Right atrium auricular region (tissue), 2 donors: Measurements from ENCODE around the gene PPP2R5D. TPM values are rescaled to one million over a fixed set of nuclear protein-coding genes. Genes with fewer than 3 reads are reported as not detected.

Experiments
- DNase-seq: peaks from one replicate; pipeline ENCODE4 v3.0.0-alpha.2; 2019; ENCODE audit warnings: low spot score
- H3K27ac ChIP-seq, 2 donors: fragments of 200-600 bp; sonication (generic); 1 replicate in 1 of 2; 2 replicates in 1 of 2; pipeline ENCODE4 v1.5.1; 2016 to 2019
- H3K27me3 ChIP-seq, 2 donors: fragments of 200-600 bp; sonication (generic); one replicate each; pipeline versions ENCODE4 v1.5.1 to v1.6.0; 2017 to 2019
- H3K36me3 ChIP-seq: fragments of 200-600 bp; sonication (generic); one replicate; pipeline ENCODE4 v1.5.1; 2016
- H3K4me1 ChIP-seq, 2 donors: fragments of 200-600 bp; sonication (generic); one replicate each; pipeline versions ENCODE4 v1.5.1 to v1.6.0; 2017 to 2019
- H3K4me3 ChIP-seq, 2 donors: fragments of 200-600 bp; sonication (generic); 1 replicate in 1 of 2; 2 replicates in 1 of 2; pipeline ENCODE4 v1.5.1; 2017 to 2019; ENCODE audit warnings: mild to moderate bottlenecking in 1 of 2, moderate library complexity in 1 of 2
- H3K9me3 ChIP-seq, 2 donors: fragments of 200-600 bp; sonication (generic); one replicate each; pipeline ENCODE4 v1.5.1; 2019
- total RNA-seq, 2 donors: library from RNA; depleted of rRNA; stranded (reverse); fragments of >200 nt; gene quantifications; one replicate each; pipeline ENCODE4 v1.1.0, GENCODE V29; 2016
- TF ChIP-seq, protein P1 (sequence below), 2 donors: fragments of 200-600 bp; sonication (generic); IDR thresholded peaks; one replicate each; pipeline ENCODE4 v1.5.1; 2019; ENCODE audit warnings: antibody characterized with exemption in 2 of 2

The PPP2R5D gene
- total RNA-seq, 2 donors from 2014 or later: 32.8 to 41.1 TPM

DNA sequence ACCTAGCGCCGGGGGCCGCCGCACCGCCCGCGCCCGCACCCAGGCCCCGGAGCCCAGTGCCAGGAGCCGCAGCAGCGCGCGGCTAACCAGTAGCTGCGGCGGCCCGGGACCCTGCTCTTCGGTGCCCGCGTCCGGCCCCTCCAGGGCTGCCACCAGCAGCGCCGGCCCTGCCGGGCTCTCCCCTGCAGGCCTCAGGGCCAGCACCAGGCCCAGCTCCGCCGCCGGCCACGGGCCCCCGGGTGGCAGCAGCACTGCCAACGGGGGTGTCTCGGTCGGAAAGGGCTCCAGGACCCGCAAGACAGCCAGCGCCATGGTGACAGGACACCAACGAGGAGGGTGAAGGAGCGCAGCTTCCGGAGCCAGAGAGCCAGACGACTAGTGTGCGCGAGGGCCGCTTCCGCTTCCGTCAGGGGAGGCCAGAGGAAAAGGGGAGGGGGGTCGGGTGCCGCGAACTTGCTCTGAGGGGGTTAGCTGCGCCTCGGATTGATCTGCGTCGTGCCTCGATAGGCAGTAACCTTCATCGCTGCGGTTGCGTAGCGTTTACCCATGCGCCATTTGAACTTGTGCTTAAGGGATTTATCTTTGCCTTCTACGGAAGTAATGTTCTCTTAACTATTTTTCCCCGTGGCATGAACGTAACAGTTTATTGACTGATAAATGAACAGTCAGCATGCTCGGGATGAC is 5.4 kb upstream of the PPP2R5D start, which contains the start of gene PEX6:
TSS of gene PEX6 (minus strand) at position 343 of the 684 bp plus-strand sequence. CDS start at position 312, 31 bp downstream.
- Histone ChIP-seq H3K4me3 (peak within 1 kb of the TSS; percentile 71 to 95), H3K27ac (peak within 1 kb of the TSS; percentile 84), H3K4me1 (peaks cover 0 to 25% of the 10 kb centered on the region in 2 donors), H3K36me3 (no peaks in the 10 kb centered on the region), H3K27me3 (no peaks in the 10 kb centered on the region), H3K9me3 (no peaks in the 10 kb centered on the region)
- peak; percentile 88 for DNase-seq
- TF ChIP-seq, protein P1, sequence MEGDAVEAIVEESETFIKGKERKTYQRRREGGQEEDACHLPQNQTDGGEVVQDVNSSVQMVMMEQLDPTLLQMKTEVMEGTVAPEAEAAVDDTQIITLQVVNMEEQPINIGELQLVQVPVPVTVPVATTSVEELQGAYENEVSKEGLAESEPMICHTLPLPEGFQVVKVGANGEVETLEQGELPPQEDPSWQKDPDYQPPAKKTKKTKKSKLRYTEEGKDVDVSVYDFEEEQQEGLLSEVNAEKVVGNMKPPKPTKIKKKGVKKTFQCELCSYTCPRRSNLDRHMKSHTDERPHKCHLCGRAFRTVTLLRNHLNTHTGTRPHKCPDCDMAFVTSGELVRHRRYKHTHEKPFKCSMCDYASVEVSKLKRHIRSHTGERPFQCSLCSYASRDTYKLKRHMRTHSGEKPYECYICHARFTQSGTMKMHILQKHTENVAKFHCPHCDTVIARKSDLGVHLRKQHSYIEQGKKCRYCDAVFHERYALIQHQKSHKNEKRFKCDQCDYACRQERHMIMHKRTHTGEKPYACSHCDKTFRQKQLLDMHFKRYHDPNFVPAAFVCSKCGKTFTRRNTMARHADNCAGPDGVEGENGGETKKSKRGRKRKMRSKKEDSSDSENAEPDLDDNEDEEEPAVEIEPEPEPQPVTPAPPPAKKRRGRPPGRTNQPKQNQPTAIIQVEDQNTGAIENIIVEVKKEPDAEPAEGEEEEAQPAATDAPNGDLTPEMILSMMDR (IDR thresholded peaks at IDR 0.05): peak in 1 of 2 donors; percentile 15

DNA sequence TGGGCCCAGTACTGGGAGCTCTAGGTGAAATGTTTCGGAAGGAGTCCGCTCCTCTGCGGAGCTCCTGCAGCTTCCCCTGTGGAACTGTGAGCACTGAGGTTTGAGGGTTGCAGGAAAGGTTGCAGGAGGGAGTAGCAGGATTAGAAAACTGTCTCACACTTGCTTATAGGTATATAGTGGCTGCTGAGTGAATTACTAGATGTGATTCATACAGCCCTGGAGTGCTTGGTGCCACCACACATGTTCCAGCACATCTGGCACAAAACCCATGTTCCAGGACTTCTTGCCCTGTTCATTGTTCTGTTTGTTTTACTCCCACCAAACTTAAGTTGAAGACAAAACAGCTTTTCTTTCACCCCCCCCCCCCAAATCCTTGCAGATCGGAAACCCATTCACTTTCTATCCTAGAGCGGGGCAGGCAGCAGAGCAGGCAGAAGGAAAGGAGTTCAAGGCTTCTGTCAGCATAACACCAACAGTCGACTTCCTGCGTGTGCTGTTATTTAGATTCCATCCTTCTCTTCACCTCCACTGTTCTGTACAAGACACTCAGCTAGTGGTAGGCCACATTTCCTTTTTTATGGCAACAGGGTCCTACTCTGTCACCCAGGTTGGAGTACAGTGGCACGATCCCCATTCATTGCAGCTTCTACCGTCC is 4.7 kb upstream of the PPP2R5D start:
- Histone ChIP-seq H3K4me3 (peak overlapping the region; percentile 71 to 95), H3K27me3 (no peaks in the 10 kb centered on the region), H3K36me3 (no peaks in the 10 kb centered on the region), H3K4me1 (peaks cover 0 to 25% of the 10 kb centered on the region in 2 donors), H3K9me3 (no peaks in the 10 kb centered on the region), H3K27ac (peak overlapping the region; percentile 84)
- TF ChIP-seq, protein P1 (IDR thresholded peaks at IDR 0.05): no peak
- no peak for DNase-seq

DNA sequence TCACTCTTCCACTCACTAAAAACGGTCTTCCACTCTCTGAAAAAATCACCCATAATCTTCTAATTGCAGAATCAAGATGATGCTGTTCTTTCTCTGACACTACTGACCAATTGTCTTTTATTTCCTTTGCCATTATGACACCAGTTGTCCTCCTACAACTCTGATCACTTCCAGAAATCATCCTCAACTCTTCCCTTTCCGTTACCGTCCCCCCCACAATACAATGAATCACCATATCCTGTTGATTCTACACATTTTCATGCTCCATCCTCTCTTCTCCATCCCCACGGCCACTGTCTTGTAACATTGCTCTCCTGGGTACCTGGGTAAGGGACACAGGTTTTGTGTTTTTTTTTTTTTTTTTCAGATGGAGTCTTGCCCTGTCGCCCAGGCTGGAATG is 2.5 kb upstream of the PPP2R5D start:
- TF ChIP-seq, protein P1 (IDR thresholded peaks at IDR 0.05): no peak
- no peaks in the 10 kb centered on the region for H3K27me3 ChIP-seq
- no peak overlapping the region for H3K27ac ChIP-seq
- no peaks in the 10 kb centered on the region for H3K9me3 ChIP-seq
- DNase-seq: no peak
- no peak overlapping the region for H3K4me3 ChIP-seq
- no peaks in the 10 kb centered on the region for H3K36me3 ChIP-seq
- H3K4me1 ChIP-seq: peaks cover 0 to 46% of the 10 kb centered on the region in 2 donors

DNA sequence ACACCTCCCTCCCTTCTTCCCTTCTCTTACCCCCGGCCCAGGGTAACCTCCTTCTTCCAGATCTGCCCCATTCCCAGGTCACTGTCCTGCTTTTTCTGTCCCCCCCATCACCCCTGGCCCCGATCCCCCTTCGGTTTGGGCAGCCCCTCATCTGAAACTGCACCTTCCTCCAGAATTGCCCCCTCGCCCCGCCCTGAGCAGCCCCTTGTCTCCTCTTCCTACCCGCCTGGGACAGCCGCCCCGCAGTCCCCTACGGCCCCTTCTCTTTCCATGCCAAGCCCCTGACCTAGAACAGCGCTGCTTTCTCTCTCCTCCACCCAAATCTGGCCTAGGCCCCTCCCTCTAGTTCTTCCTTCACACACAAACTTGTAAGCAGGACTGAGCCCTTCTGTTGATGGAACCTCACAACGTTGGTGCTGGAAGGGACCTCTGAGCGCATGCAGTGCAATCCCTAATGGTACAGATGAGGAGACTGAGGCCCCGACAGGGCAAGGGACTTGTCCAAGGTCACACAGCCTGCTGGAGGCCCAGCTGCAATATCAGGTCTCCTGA is 630 bp downstream of the PPP2R5D start:
- H3K27ac ChIP-seq: peak overlapping the region; percentile 78 to 87
- DNase-seq: no peak
- no peaks in the 10 kb centered on the region for H3K27me3 ChIP-seq
- no peaks in the 10 kb centered on the region for H3K9me3 ChIP-seq
- H3K4me1 ChIP-seq: peaks cover 0 to 52% of the 10 kb centered on the region in 2 donors
- TF ChIP-seq, protein P1 (IDR thresholded peaks at IDR 0.05): no peak
- H3K4me3 ChIP-seq: peak overlapping the region; percentile 67 to 95
- peaks cover 8% of the 10 kb centered on the region for H3K36me3 ChIP-seq

DNA sequence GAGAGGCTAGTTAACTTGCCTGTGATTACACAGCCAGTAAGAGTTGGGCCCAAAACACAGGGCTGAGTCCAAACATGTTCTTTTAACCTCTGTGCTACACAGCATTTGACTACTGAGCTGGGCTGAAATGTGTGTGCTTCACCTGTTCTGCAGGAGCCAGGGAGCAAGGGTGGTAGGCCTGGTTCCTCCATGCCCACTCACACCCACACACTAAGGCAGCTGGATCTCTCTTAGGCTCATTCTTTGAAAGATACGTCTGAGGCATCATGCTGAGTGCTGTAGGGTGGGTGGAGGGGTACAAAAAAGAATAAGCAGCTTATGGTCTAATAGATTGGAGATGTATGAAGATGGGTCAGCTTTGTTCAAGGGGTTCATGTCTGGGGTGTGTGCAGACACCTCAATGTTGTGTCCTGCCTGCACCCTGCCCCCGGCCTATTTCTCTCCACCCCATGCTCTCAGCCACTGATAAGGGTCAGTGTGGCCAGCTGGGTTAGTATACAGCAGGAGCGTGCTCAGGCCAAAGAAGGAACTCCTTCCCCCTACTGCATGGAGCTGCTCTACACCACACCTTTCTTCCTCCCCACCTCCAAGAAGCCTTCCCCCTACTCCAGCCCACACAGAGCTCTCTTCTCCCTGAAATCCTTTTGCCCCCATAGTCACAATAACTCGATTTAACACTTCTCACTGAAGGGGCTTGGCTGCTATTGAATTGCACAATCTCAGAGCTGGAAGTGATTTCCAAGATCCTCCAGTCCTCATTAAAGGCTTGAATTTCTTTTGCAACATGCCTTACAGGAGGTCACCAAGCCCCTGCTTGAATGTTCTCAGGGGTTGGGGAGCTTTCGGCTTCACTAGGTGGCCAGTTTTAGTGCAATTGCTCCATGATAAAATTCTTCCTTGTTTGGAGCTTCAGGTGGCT is 3.4 kb downstream of the PPP2R5D start:
- Histone ChIP-seq H3K4me1 (peaks cover 0 to 49% of the 10 kb centered on the region in 2 donors), H3K27me3 (no peaks in the 10 kb centered on the region), H3K36me3 (peaks cover 13% of the 10 kb centered on the region), H3K4me3 (no peak overlapping the region), H3K27ac (no peak overlapping the region), H3K9me3 (no peaks in the 10 kb centered on the region)
- TF ChIP-seq, protein P1 (IDR thresholded peaks at IDR 0.05): no peak
- no peak for DNase-seq
